OCI-LY7 (cell line): Measurements from ENCODE around the gene NDUFB2.

Experiments
- CTCF ChIP-seq: fragments of 200-600 bp; sonication (generic); conservative IDR thresholded peaks from 2 replicates; pipeline ENCODE4 v1.5.1; 2014; ENCODE audit warnings: mild to moderate bottlenecking, antibody characterized with exemption, low read length, moderate library complexity, mixed read lengths
- EZH2phosphoT487 ChIP-seq: fragments of 200-600 bp; sonication (generic); IDR thresholded peaks from 2 replicates; pipeline ENCODE4 v1.6.1; 2018; ENCODE audit warnings: low read depth, borderline replicate concordance, mild to moderate bottlenecking, mixed run types, antibody characterized with exemption, low read length, moderate library complexity, mixed read lengths

GRCh38 chr7:140653319-140654108, 43.0 kb upstream of the NDUFB2 start:
- TF ChIP-seq CTCF (peak; percentile 95), EZH2phosphoT487 (no peak)
